Renal cortex interstitium (tissue), 11 donors: ENCODE data around the gene PALLD. TPM values are rescaled to one million over a fixed set of nuclear protein-coding genes. Genes with fewer than 3 reads are reported as not detected.

ENCODE experiments used
- DNase-seq, 11 donors: peaks; one replicate each; pipeline ENCODE4 v3.0.0-alpha.2; 2013; ENCODE audit warnings: low read depth in 9 of 11, low spot score in 4 of 11; ENCODE audit errors: extremely low read depth in 1 of 11
- polyA plus RNA-seq, 3 donors: library from polyadenylated mRNA; unstranded; fragments of 120-200 nt; gene quantifications; one replicate each; pipeline ENCODE4 v1.2.1, GENCODE V29; 2013; ENCODE audit not compliant: insufficient read length in 3 of 3

The PALLD gene
- polyA plus RNA-seq, 3 donors, result 182 to 194 (median 191) TPM

GRCh38 chr4:168629566-168629965 lies 132.7 kb downstream of the PALLD start:
- no peak for DNase-seq

- DNase-seq, result no peak
These were observed 133.8 kb downstream of the PALLD start for GRCh38 chr4:168630445-168631187.

GRCh38 chr4:168631241-168632162 lies 134.7 kb downstream of the PALLD start:
- DNase-seq, result peak in 8 of 11 donors; percentile 66 to 80 (median 74)

GRCh38 chr4:168632301-168632725 lies 135.5 kb downstream of the PALLD start:
- no peak for DNase-seq

- no peak for DNase-seq
These were observed 136.2 kb downstream of the PALLD start for GRCh38 chr4:168633064-168633463.

- DNase-seq, result no peak
These were observed 136.6 kb downstream of the PALLD start for GRCh38 chr4:168633496-168633895.

GRCh38 chr4:168634276-168634802 lies 137.5 kb downstream of the PALLD start:
- DNase-seq, result peak in 7 of 11 donors; percentile 56 to 78 (median 75)

GRCh38 chr4:168636040-168636439 lies 139.2 kb downstream of the PALLD start:
- DNase-seq, result no peak

GRCh38 chr4:168636506-168637196 lies 139.8 kb downstream of the PALLD start:
- no peak for DNase-seq

- DNase-seq, result no peak
These were observed 141.3 kb downstream of the PALLD start for GRCh38 chr4:168637872-168638756.

GRCh38 chr4:168639914-168640313 lies 143.1 kb downstream of the PALLD start:
- no peak for DNase-seq

GRCh38 chr4:168641811-168642140 lies 144.9 kb downstream of the PALLD start:
- DNase-seq, result no peak

GRCh38 chr4:168642591-168642990 lies 145.7 kb downstream of the PALLD start:
- DNase-seq, result no peak

GRCh38 chr4:168643111-168643795 lies 146.4 kb downstream of the PALLD start:
- DNase-seq, result no peak

- DNase-seq, result no peak
These were observed 146.9 kb downstream of the PALLD start for GRCh38 chr4:168643796-168644159.

GRCh38 chr4:168646001-168646768 lies 149.3 kb downstream of the PALLD start:
- no peak for DNase-seq

- no peak for DNase-seq
These were observed 151.0 kb downstream of the PALLD start for GRCh38 chr4:168647646-168648375.
